Gastroesophageal sphincter (tissue), 4 donors: ENCODE data around the gene RHBDD1. TPM values are rescaled to one million over a fixed set of nuclear protein-coding genes. Genes with fewer than 3 reads are reported as not detected.

Experiments used
- ATAC-seq: fragments of 150-250 bp; one replicate; pipeline ENCODE4 v1.9.1; 2016; ENCODE audit warnings: mild to moderate bottlenecking, moderate library complexity
- H3K27ac ChIP-seq, 4 donors: fragments of 200-600 bp; sonication (generic) in 3 of 4; 1 replicate in 3 of 4; 2 replicates in 1 of 4; pipeline ENCODE4 v1.5.1; 2016 to 2019
- H3K27me3 ChIP-seq: fragments of 200-600 bp; sonication (generic); one replicate; pipeline ENCODE4 v1.5.1; 2019
- H3K36me3 ChIP-seq, 2 donors: fragments of 200-600 bp; sonication (generic); one replicate each; pipeline ENCODE4 v1.5.1; 2019; ENCODE audit warnings: control low read depth in 1 of 2
- H3K4me1 ChIP-seq, 3 donors: fragments of 200-600 bp; sonication (generic); 1 replicate in 2 of 3; 2 replicates in 1 of 3; pipeline ENCODE4 v1.5.1; 2016 to 2019; ENCODE audit warnings: control low read depth in 2 of 3
- H3K4me3 ChIP-seq, 2 donors: fragments of 200-600 bp; sonication (generic); one replicate each; pipeline ENCODE4 v1.5.1; 2019; ENCODE audit warnings: mild to moderate bottlenecking in 1 of 2, moderate library complexity in 1 of 2
- H3K9me3 ChIP-seq, 3 donors: fragments of 200-600 bp; sonication (generic); one replicate each; pipeline ENCODE4 v1.5.1; 2017 to 2019; ENCODE audit warnings: control low read depth in 2 of 3
- EP300 ChIP-seq: sonication (generic); formaldehyde crosslinking; IDR thresholded peaks from one replicate; pipeline ENCODE4 v1.6.1; 2017; ENCODE audit warnings: antibody characterized with exemption, mild to moderate bottlenecking
- POLR2A ChIP-seq, 2 donors: fragments of 450-650 bp; IDR thresholded peaks; one replicate each; pipeline ENCODE4 v1.6.1; 2017; ENCODE audit warnings: antibody characterized with exemption in 2 of 2, mild to moderate bottlenecking in 2 of 2, moderate library complexity in 1 of 2
- POLR2AphosphoS5 ChIP-seq: sonication (generic); formaldehyde crosslinking; IDR thresholded peaks from one replicate; pipeline ENCODE4 v1.6.1; 2017; ENCODE audit warnings: antibody characterized with exemption
- WGBS, 2 donors: methylation state at CpG; one replicate each; pipeline ENCODE4 v1.1.5; 2018; ENCODE audit warnings: low coverage in 1 of 2; 5-methylcytosine and 5-hydroxymethylcytosine counted together
- total RNA-seq, 4 donors: library from RNA; depleted of rRNA; stranded (reverse); fragments of >200 nt; gene quantifications; one replicate each; pipeline ENCODE4 v1.1.0, GENCODE V29; 2016
- TF ChIP-seq, protein P1 (sequence below), 4 experiments: fragments of 200-600 bp in 2 of 4; fragments of 450-650 bp in 2 of 4; sonication (generic) in 1 of 4; IDR thresholded peaks; one replicate each; pipeline ENCODE4 v1.5.1; 2017 to 2019; ENCODE audit warnings: antibody characterized with exemption in 4 of 4, mild to moderate bottlenecking in 2 of 4, moderate library complexity in 2 of 4

The RHBDD1 gene
- total RNA-seq, 4 donors from 2014 or later = 22.2 to 35.2 (median 24.7) TPM

DNA sequence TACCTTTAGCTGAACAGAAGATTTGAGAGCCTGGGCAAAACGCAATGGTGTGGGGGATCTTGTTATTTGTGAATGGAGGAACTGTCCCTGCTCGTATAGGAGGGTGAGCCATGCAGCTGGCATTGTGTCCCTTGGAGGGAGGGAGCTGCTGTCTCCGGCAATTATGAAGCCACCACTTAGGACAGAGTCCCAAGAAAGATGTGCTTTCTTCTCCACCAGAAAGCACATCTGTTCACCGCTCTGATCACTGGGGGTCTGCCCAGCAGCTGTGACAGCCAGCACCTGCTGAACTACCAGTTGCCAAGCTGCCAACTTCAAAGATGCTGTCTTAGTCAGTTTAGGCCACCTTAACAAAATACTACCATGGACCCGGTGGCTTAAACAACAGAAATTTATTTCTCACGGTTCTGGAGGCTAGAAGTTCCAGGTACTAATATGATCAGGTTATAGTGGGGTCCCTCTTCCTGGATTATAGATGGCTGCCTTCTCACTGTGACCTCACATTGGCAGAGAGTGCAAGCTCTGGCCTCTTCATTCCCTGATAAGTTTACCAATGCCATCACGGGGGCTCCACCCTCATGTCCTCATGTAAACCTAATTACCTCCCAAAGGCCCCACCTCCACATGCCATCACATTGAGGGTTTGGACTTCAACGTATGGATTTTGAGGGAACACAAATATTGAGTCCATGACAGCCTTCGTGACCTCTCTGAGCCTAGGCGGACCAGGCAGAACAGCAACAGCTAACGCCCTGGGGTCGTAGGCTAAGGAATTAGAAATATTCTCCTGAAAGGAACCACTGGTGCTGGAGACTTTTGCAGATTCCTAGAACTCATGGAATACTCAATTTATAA lies 148.3 kb downstream of the RHBDD1 start:
- Histone ChIP-seq H3K36me3 (peaks cover 0 to 5% of the 10 kb centered on the region in 2 donors), H3K4me3 (no peak overlapping the region), H3K9me3 (no peaks in the 10 kb centered on the region), H3K27me3 (no peaks in the 10 kb centered on the region), H3K4me1 (peaks cover 0 to 15% (median 0%) of the 10 kb centered on the region in 3 donors), H3K27ac (peak overlapping the region in 2 of 4 donors; percentile 9 to 48)
- WGBS, 2 donors = 80% methylated on average over 10 of the region's 12 CpGs; no CpG with 5 or more reads in 1 of the 2 donors
- ATAC-seq = no peak
- TF ChIP-seq, protein P1, sequence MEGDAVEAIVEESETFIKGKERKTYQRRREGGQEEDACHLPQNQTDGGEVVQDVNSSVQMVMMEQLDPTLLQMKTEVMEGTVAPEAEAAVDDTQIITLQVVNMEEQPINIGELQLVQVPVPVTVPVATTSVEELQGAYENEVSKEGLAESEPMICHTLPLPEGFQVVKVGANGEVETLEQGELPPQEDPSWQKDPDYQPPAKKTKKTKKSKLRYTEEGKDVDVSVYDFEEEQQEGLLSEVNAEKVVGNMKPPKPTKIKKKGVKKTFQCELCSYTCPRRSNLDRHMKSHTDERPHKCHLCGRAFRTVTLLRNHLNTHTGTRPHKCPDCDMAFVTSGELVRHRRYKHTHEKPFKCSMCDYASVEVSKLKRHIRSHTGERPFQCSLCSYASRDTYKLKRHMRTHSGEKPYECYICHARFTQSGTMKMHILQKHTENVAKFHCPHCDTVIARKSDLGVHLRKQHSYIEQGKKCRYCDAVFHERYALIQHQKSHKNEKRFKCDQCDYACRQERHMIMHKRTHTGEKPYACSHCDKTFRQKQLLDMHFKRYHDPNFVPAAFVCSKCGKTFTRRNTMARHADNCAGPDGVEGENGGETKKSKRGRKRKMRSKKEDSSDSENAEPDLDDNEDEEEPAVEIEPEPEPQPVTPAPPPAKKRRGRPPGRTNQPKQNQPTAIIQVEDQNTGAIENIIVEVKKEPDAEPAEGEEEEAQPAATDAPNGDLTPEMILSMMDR (IDR thresholded peaks at IDR 0.05) = no peak
- TF ChIP-seq EP300 = no peak
- no peak for TF ChIP-seq POLR2AphosphoS5
- TF ChIP-seq POLR2A (IDR thresholded peaks at IDR 0.05) = no peak

DNA sequence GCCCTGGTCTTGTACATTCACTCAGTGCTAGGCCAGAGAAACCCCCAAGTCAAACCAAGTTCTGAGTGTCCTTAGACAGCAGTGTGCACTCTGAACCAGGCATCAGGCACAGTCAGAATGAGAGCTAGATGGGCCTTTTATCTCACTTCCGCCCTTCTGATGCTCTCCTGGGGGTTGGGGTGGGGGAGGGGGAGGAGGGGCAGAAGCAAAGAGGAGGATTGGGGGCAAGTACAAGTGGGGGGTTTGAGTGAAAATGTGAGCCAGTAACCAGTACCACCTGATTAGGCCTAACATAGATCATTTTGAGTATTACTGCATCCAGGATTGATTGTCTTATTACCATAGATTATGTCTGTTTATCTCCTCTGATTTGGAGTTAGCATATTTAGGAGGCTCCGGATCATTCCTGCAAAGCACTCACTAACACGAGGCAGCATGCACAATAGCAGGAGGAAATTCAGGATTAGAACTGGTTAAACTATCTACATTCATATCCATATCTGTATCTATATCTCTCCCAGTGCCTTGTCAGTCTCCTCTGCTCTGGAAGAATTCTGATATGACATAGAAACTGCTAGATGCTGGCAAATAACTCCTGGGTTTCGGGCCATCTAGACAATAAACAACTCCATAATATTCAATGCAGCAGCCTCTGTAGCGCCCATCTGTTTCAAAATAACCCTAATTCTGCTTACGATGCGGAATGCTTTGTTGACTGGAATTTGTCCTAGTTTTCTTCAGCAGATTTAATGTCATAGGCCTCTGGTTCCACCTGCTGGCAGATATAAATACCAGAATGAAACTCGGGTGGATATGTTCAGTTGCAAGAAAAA lies 149.1 kb downstream of the RHBDD1 start:
- Histone ChIP-seq H3K36me3 (no peaks in the 10 kb centered on the region), H3K27ac (peak overlapping the region in 2 of 4 donors; percentile 9 to 48), H3K9me3 (no peaks in the 10 kb centered on the region), H3K4me3 (no peak overlapping the region), H3K4me1 (peaks cover 0 to 15% (median 0%) of the 10 kb centered on the region in 3 donors), H3K27me3 (no peaks in the 10 kb centered on the region)
- 12 to 17% methylated on average over 5 to 6 of the region's 8 CpGs for WGBS, 2 donors
- TF ChIP-seq, protein P1 (IDR thresholded peaks at IDR 0.05) = peak; percentile 66 to 84 (median 79)
- no peak for TF ChIP-seq POLR2A (IDR thresholded peaks at IDR 0.05)
- TF ChIP-seq POLR2AphosphoS5 = peak; percentile 41
- peak; percentile 81 for ATAC-seq

DNA sequence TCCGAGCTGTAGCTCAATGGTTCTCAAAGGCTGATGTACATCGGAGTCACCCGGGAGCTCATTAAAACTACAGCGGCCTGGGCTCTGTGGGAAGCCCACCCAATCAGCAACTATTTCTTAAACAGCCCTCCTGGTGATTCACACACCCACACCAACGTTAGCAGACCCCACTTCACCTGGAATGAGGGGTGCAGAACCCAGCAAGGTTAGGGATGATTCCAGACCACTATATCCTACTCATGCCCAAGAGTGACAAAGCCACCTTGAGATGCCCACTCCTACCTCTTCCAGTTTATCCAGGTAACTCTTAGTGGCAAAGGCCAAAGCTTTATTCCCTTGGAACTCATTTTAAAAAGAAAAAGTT lies 149.7 kb downstream of the RHBDD1 start:
- 13 to 33% methylated on average over 2 to 4 of the region's 5 CpGs for WGBS, 2 donors
- Histone ChIP-seq H3K27me3 (no peaks in the 10 kb centered on the region), H3K4me3 (no peak overlapping the region), H3K9me3 (no peaks in the 10 kb centered on the region), H3K4me1 (peaks cover 0 to 15% (median 0%) of the 10 kb centered on the region in 3 donors), H3K36me3 (peaks cover 0 to under 1% of the 10 kb centered on the region in 2 donors), H3K27ac (no peak overlapping the region)
- ATAC-seq = no peak
- TF ChIP-seq EP300 (no peak), POLR2A (IDR thresholded peaks at IDR 0.05) (no peak), POLR2AphosphoS5 (no peak)
- TF ChIP-seq, protein P1 (IDR thresholded peaks at IDR 0.05) = no peak

DNA sequence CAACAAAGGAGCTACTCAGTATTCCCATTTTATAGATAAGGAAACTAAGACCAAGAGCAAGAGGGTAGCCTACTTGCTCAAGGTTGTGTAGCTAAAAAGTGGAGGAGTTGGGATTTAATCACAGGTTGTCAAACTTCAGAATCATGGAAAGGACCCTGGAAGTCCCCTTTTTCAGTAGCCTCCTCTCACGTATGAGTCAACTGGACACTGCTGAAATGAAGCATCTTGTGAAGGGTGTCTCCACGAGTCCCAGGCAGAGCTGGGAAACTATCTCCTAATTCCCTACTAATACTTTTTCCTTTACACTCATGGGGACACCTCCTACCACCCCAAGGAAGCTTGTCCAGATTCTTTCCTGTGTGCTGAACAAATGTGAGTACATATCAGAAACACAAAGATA lies 155.8 kb downstream of the RHBDD1 start:
- WGBS, 2 donors = 69% methylated on average over 2 of the region's 2 CpGs; no CpG with 5 or more reads in 1 of the 2 donors
- no peaks in the 10 kb centered on the region for H3K9me3 ChIP-seq
- TF ChIP-seq EP300 (no peak), POLR2AphosphoS5 (no peak), POLR2A (IDR thresholded peaks at IDR 0.05) (no peak)
- TF ChIP-seq, protein P1 (IDR thresholded peaks at IDR 0.05) = no peak
- H3K36me3 ChIP-seq = peaks cover 0 to 20% of the 10 kb centered on the region in 2 donors
- H3K4me3 ChIP-seq = no peak overlapping the region
- no peak for ATAC-seq
- no peaks in the 10 kb centered on the region for H3K27me3 ChIP-seq
- H3K4me1 ChIP-seq = no peaks in the 10 kb centered on the region
- H3K27ac ChIP-seq = no peak overlapping the region
